Astrocyte (in vitro differentiated cells and primary cell): Measurements from ENCODE around the gene LMCD1.

Experiments used
- CTCF ChIP-seq: IDR thresholded peaks from 2 replicates; pipeline ENCODE4 v1.5.1; 2011; ENCODE audit warnings: low read depth, mild to moderate bottlenecking, inconsistent platforms, low read length, moderate library complexity; ENCODE audit not compliant: insufficient read depth
- EZH2 ChIP-seq: IDR thresholded peaks from 2 replicates; pipeline ENCODE4 v1.6.1; 2012; ENCODE audit warnings: mild to moderate bottlenecking, low read length, inconsistent platforms; ENCODE audit not compliant: insufficient read depth

GRCh38 chr3:8525893-8526292, 24.3 kb downstream of the LMCD1 start:
- TF ChIP-seq CTCF (no peak), EZH2 (no peak)
